IPS DF 6.9 (cell line): Measurements from ENCODE around the gene SRGAP2B.
"Not testable (repeated sequence)": the region's sequence is repeated elsewhere in the genome, so short reads cannot be mapped to it uniquely, and the experiment has no call there.

Experiments used
- DNase-seq: peaks from one replicate; pipeline ENCODE4 v3.0.0-alpha.2; 2013; ENCODE audit warnings: low read depth, low spot score
- H3K27ac ChIP-seq: one replicate; pipeline ENCODE4 v1.5.1; 2013; ENCODE audit warnings: low read length, control low read depth
- H3K27me3 ChIP-seq: 2 replicates; pipeline ENCODE4 v1.6.1; 2013; ENCODE audit warnings: mild to moderate bottlenecking, low read length; ENCODE audit not compliant: control insufficient read depth, insufficient read depth
- H3K36me3 ChIP-seq: 2 replicates; pipeline ENCODE4 v1.6.1; 2013; ENCODE audit warnings: low read length; ENCODE audit not compliant: control insufficient read depth, insufficient read depth
- H3K4me1 ChIP-seq: 2 replicates; pipeline ENCODE4 v1.6.1; 2013; ENCODE audit warnings: low read length; ENCODE audit not compliant: control insufficient read depth, insufficient read depth
- H3K4me3 ChIP-seq: 2 replicates; pipeline ENCODE4 v1.5.1; 2013; ENCODE audit warnings: mild to moderate bottlenecking, low read length
- H3K9me3 ChIP-seq: 2 replicates; pipeline ENCODE4 v1.6.1; 2013; ENCODE audit warnings: low read length, inconsistent platforms; ENCODE audit not compliant: control insufficient read depth, insufficient read depth
- WGBS: extraction: QIAGEN DNeasy Blood & Tissue Kit; methylation state at CpG from one replicate; pipeline ENCODE4 v1.1.7; 2013; ENCODE audit warnings: mixed read lengths, missing lambda C conversion rate; ENCODE audit not compliant: insufficient read length, insufficient coverage; 5-methylcytosine and 5-hydroxymethylcytosine counted together

SRGAP2B gene

GRCh38 chr1:145063285-145063684 lies 31.8 kb downstream of the SRGAP2B start:
- not testable (repeated sequence) for H3K36me3 ChIP-seq, H3K27me3 ChIP-seq, H3K27ac ChIP-seq, DNase-seq, H3K9me3 ChIP-seq, H3K4me1 ChIP-seq, H3K4me3 ChIP-seq
- no CpG with 5 or more reads among the region's 2 CpGs for WGBS

GRCh38 chr1:145058184-145058583 lies 36.9 kb downstream of the SRGAP2B start:
- not testable (repeated sequence) for H3K36me3 ChIP-seq, H3K27ac ChIP-seq, H3K4me3 ChIP-seq, H3K4me1 ChIP-seq, H3K9me3 ChIP-seq, DNase-seq, H3K27me3 ChIP-seq
- WGBS = no CpG with 5 or more reads among the region's 3 CpGs

GRCh38 chr1:145055217-145055760 lies 39.8 kb downstream of the SRGAP2B start:
- not testable (repeated sequence) for H3K27ac ChIP-seq
- no CpG with 5 or more reads among the region's 4 CpGs for WGBS

GRCh38 chr1:145053428-145053827 lies 41.7 kb downstream of the SRGAP2B start:
- not testable (repeated sequence) for H3K4me1 ChIP-seq, H3K27ac ChIP-seq, H3K9me3 ChIP-seq, H3K4me3 ChIP-seq, DNase-seq, H3K36me3 ChIP-seq, H3K27me3 ChIP-seq
- WGBS = no CpG with 5 or more reads among the region's 4 CpGs

More at GRCh38 chr1:145055217-145055760, 39.8 kb downstream of the SRGAP2B start:
- H3K4me1 ChIP-seq, H3K4me3 ChIP-seq, H3K9me3 ChIP-seq, DNase-seq, H3K36me3 ChIP-seq, H3K27me3 ChIP-seq: not testable (repeated sequence)

GRCh38 chr1:145052019-145052776 lies 42.9 kb downstream of the SRGAP2B start:
- not testable (repeated sequence) for H3K27me3 ChIP-seq, H3K36me3 ChIP-seq, H3K4me3 ChIP-seq, DNase-seq, H3K9me3 ChIP-seq, H3K4me1 ChIP-seq, H3K27ac ChIP-seq
- no CpG with 5 or more reads among the region's 10 CpGs for WGBS

- not testable (repeated sequence) for H3K27ac ChIP-seq, H3K4me3 ChIP-seq, H3K9me3 ChIP-seq, H3K36me3 ChIP-seq, H3K27me3 ChIP-seq, DNase-seq, H3K4me1 ChIP-seq
- WGBS = no CpG with 5 or more reads among the region's 6 CpGs
Observed at GRCh38 chr1:145048181-145048856, 46.8 kb downstream of the SRGAP2B start.

GRCh38 chr1:145047553-145047952 lies 47.6 kb downstream of the SRGAP2B start:
- H3K9me3 ChIP-seq, H3K4me3 ChIP-seq, H3K36me3 ChIP-seq, H3K27me3 ChIP-seq, H3K27ac ChIP-seq, DNase-seq, H3K4me1 ChIP-seq: not testable (repeated sequence)
- no CpG with 5 or more reads among the region's 1 CpG for WGBS

GRCh38 chr1:145045571-145046273 lies 49.4 kb downstream of the SRGAP2B start:
- not testable (repeated sequence) for H3K36me3 ChIP-seq, H3K9me3 ChIP-seq, H3K27me3 ChIP-seq, H3K4me1 ChIP-seq, DNase-seq, H3K27ac ChIP-seq, H3K4me3 ChIP-seq
- no CpG with 5 or more reads among the region's 5 CpGs for WGBS

GRCh38 chr1:145041519-145041918 lies 53.6 kb downstream of the SRGAP2B start:
- no CpG with 5 or more reads among the region's 1 CpG for WGBS

GRCh38 chr1:145036019-145036418 lies 59.1 kb downstream of the SRGAP2B start:
- H3K36me3 ChIP-seq, H3K27me3 ChIP-seq, H3K9me3 ChIP-seq, H3K4me3 ChIP-seq, H3K27ac ChIP-seq, DNase-seq, H3K4me1 ChIP-seq: not testable (repeated sequence)
- WGBS = no CpG with 5 or more reads among the region's 2 CpGs

More at GRCh38 chr1:145041519-145041918, 53.6 kb downstream of the SRGAP2B start:
- not testable (repeated sequence) for H3K9me3 ChIP-seq, H3K27ac ChIP-seq, H3K36me3 ChIP-seq, H3K4me3 ChIP-seq, DNase-seq, H3K4me1 ChIP-seq, H3K27me3 ChIP-seq
